Gastroesophageal sphincter (tissue), 3 donors: Measurements from ENCODE around the gene MSH5.

Experiments
- CTCF ChIP-seq, 4 experiments: fragments of 200-600 bp in 2 of 4; fragments of 450-650 bp in 2 of 4; sonication (generic) in 1 of 4; IDR thresholded peaks; one replicate each; pipeline ENCODE4 v1.5.1; 2017 to 2019; ENCODE audit warnings: antibody characterized with exemption in 4 of 4, mild to moderate bottlenecking in 2 of 4, moderate library complexity in 2 of 4
- POLR2A ChIP-seq, 2 donors: fragments of 450-650 bp; IDR thresholded peaks; one replicate each; pipeline ENCODE4 v1.6.1; 2017; ENCODE audit warnings: antibody characterized with exemption in 2 of 2, mild to moderate bottlenecking in 2 of 2, moderate library complexity in 1 of 2
- POLR2AphosphoS5 ChIP-seq: sonication (generic); formaldehyde crosslinking; IDR thresholded peaks from one replicate; pipeline ENCODE4 v1.6.1; 2017; ENCODE audit warnings: antibody characterized with exemption

- TF ChIP-seq POLR2A (IDR thresholded peaks at IDR 0.05) (no peak), POLR2AphosphoS5 (no peak), CTCF (IDR thresholded peaks at IDR 0.05) (no peak)
These were observed 16.4 kb upstream of the MSH5 start, which contains the start of gene MPIG6B for GRCh38 chr6:31723245-31723979.
